ENCODE results near the gene TMEM203.
A peak's percentile ranks its signal among the peaks of the same experiment; 100 is the strongest.
"Not testable (repeated sequence)": the region's sequence is repeated elsewhere in the genome, so short reads cannot be mapped to it uniquely, and the experiment has no call there.

TMEM203 gene

GRCh38 chr9:137241490-137242268 lies 36.2 kb upstream of the TMEM203 start:
- DNase-seq (ENCODE audit: extremely low spot score) = peak; percentile 64
- POLR2A ChIA-PET = interaction anchor here (0.8 to 6.8 kb wide), 27 partner anchors 8 to 436 kb away, joined by 3 to 124 read pairs (median 4); partner anchors contain the start of genes CYSRT1, NDOR1, NELFB and RNF224
- CTCF ChIA-PET = interaction anchor here (0.8 to 8.0 kb wide), 10 partner anchors 12 to 212 kb away, joined by 3 to 92 read pairs (median 4); partner anchors contain the start of genes CYSRT1, NELFB, RNF208 and RNF224
- TF ChIP-seq CTCF (IDR thresholded peaks at IDR 0.05; ENCODE audit: control extremely low read depth, extremely low read depth, low read depth, missing control alignments) = no peak

DNA sequence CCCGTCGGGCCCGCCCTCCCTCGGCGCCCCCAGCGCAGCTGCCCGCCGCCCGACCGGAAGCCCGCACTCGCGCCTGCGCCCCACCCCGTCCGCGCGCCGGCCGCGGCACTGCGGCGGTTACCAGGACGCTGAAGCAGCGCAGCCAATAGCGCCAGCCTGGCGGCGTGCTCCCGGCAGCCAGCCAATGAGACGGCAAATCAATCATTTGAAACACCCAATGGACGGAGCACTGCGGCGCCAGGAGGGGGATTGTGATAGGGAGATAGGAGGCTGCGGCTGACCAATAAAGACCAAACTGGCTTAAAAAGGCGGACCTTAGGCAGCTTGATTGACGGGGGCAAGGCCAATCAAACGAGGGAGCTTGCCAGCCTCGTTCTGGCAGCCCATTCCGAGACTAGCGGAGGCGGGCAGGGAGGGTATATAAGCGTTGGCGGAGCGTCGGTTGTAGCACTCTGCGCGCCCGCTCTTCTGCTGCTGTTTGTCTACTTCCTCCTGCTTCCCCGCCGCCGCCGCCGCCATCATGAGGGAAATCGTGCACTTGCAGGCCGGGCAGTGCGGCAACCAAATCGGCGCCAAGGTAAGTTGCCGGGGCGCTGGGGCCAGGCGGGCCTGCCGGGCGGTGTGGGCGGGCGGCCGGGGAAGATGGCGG lies 35.5 kb upstream of the TMEM203 start, which contains the start of gene TUBB4B:
Gene TUBB4B (plus strand): TSS at position 447 of the 649 bp plus-strand sequence. CDS start 74 bp downstream, at position 521.
- ChIA-PET CTCF (interaction anchor here (0.8 to 8.0 kb wide), 10 partner anchors 11 to 212 kb away, joined by 3 to 92 read pairs (median 4); partner anchors contain the start of genes CYSRT1, EXD3, LRRC26 and NELFB), POLR2A (interaction anchor here (0.5 to 6.8 kb wide), 41 partner anchors 9 to 293 kb away, joined by 3 to 124 read pairs (median 5); partner anchors contain the start of genes ANAPC2, CYSRT1, EXD3 and MAN1B1)
- TF ChIP-seq CTCF (IDR thresholded peaks at IDR 0.05; ENCODE audit: control extremely low read depth, extremely low read depth, low read depth, missing control alignments) = no peak
- peak; percentile 99 for DNase-seq (ENCODE audit: extremely low spot score)

DNA sequence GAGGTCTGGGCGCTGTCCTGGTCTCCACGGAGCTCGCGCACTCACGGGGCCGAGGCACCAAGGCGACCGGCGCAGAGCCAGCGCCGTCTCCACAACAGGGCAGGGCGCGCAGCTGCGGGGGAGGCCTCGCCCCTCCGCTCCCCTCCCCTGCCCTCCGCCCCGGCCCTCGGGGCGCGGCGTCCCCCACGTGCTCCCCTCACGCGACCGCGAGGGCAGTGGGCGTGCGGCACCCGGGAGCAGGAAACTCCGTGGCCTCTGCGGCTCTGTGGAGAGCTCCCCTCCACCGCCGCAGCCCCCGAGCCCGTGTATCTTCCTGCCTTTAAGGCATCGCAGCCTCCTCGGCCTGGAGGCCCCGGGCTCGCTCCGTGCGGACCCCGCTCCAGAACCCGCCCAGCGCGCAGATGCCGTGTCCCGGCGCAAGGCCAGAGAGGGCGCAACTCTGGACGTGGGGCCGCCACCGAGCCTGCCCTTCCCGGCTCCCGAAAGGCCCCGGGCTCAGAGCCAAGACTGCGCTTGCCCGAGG lies 34.9 kb upstream of the TMEM203 start:
- POLR2A ChIA-PET = interaction anchor here (0.5 to 6.8 kb wide), 43 partner anchors 9 to 293 kb away, joined by 3 to 124 read pairs (median 5); partner anchors contain the start of genes ANAPC2, CYSRT1, EXD3 and MAN1B1
- CTCF ChIA-PET = interaction anchor here (0.8 to 8.0 kb wide), 11 partner anchors 10 to 304 kb away, joined by 3 to 92 read pairs (median 4); partner anchors contain the start of genes CYSRT1, EXD3, LRRC26 and NELFB
- DNase-seq (ENCODE audit: extremely low spot score) = peak; percentile 66
- TF ChIP-seq CTCF (IDR thresholded peaks at IDR 0.05; ENCODE audit: control extremely low read depth, extremely low read depth, low read depth, missing control alignments) = peak; percentile 26

GRCh38 chr9:137239541-137240200 lies 34.2 kb upstream of the TMEM203 start:
- DNase-seq (ENCODE audit: extremely low spot score) = not testable (repeated sequence)
- CTCF ChIA-PET = interaction anchor here (0.8 to 8.0 kb wide), 9 partner anchors 15 to 303 kb away, joined by 3 to 92 read pairs (median 3); partner anchors contain the start of genes CYSRT1, EXD3, LRRC26 and NOXA1
- POLR2A ChIA-PET = interaction anchor here (0.5 to 6.8 kb wide), 11 partner anchors 8 to 171 kb away, joined by 3 to 124 read pairs (median 9); partner anchors contain the start of genes CYSRT1, MAN1B1, NELFB and NRARP

DNA sequence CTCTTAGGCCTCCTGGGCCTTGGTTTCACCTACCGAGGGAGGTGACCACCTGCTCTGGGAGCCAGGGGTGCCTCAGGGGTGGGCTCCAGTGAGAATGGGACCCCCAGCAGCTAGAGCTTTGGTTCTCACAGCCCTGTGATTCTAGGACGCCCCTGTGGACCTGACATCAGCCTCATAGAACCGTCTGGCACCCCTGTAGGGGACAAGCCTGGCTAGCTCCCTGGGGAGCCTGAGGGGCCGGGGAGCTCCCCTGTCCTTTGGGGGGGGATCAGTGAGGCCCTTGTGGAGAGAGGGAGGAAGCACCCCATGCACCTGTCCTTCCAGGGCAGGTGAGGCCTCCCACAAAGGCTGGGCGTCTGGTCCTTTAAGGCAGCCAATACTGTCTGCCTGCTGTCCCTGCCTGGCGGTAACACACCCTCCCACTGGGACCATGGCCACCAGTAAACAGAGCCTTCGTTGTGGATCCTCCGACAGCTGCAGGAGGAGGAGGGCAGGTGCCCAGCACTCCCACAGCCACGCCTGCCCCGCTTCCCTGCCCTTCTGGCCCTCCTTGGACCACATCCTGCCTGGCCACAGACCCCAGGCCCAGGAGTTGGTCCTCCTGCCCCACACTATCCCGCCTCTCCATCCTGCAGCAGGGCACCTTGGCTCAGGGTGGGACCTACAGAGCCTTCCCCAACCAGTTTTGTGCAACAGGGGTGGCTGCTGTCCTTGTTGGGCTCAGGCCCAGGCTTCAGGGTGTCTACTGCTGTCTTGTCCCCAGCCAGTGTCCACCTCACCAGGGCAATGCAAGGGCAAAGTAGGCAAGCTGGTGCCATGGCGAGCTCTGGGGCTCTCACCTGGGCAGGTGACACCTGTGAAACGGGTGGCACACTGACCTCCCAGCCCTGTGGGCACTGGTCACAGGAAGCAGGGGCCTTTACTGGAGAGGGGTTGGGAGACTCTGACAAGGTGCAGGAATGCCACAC lies 32.6 kb upstream of the TMEM203 start:
- CTCF ChIA-PET = interaction anchor here (1.0 to 8.0 kb wide), 29 partner anchors 7 to 496 kb away, joined by 3 to 92 read pairs (median 10); partner anchors contain the start of genes ANAPC2, CYSRT1, MAN1B1 and NELFB
- POLR2A ChIA-PET = interaction anchor here (1.4 kb wide), 1 partner anchor 16 kb away, joined by 3 read pairs; no protein-coding TSS in a partner anchor
- TF ChIP-seq CTCF (IDR thresholded peaks at IDR 0.05; ENCODE audit: control extremely low read depth, extremely low read depth, low read depth, missing control alignments) = no peak
- no peak for DNase-seq (ENCODE audit: extremely low spot score)
